Renal pelvis (tissue), 4 donors: Measurements from ENCODE around the gene MAPK1. TPM values are rescaled to one million over a fixed set of nuclear protein-coding genes. Genes with fewer than 3 reads are reported as not detected.
"Not testable (repeated sequence)": the region's sequence is repeated elsewhere in the genome, so short reads cannot be mapped to it uniquely, and the experiment has no call there.

ENCODE experiments used
- DNase-seq: peaks from one replicate; pipeline ENCODE4 v3.0.0-alpha.2; 2013
- polyA plus RNA-seq, 3 donors: library from polyadenylated mRNA; unstranded; fragments of 120-200 nt; gene quantifications; one replicate each; pipeline ENCODE4 v1.2.1, GENCODE V29; 2013; ENCODE audit not compliant: insufficient read length in 3 of 3

Gene MAPK1
- polyA plus RNA-seq, 3 donors = 126 to 135 (median 134) TPM

DNA sequence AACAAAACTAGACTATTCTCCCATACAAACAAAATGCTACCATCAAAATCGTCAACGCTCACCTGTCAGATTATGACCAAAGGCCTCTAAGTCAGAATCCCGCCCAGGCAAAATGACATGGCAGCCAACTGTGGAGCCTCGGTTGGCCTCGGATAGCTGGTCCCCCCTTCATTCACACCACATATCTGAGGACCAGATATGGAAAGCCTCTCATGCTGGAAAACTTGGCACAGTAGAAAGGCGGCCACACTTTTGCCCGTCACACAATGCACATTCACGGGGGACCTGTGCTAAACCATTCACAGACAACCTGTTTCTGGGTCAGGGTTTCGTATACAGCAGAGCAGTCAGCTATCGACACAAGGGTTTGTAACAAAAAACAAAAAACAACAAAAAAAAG, 11.2 kb downstream of the MAPK1 start:
- no peak for DNase-seq

- no peak for DNase-seq
Observed at GRCh38 chr22:21855676-21856075, 11.8 kb downstream of the MAPK1 start.

- no peak for DNase-seq
Observed at GRCh38 chr22:21850660-21851059, 16.8 kb downstream of the MAPK1 start.

- DNase-seq = no peak
Observed at GRCh38 chr22:21849489-21849888, 18.0 kb downstream of the MAPK1 start.

DNA sequence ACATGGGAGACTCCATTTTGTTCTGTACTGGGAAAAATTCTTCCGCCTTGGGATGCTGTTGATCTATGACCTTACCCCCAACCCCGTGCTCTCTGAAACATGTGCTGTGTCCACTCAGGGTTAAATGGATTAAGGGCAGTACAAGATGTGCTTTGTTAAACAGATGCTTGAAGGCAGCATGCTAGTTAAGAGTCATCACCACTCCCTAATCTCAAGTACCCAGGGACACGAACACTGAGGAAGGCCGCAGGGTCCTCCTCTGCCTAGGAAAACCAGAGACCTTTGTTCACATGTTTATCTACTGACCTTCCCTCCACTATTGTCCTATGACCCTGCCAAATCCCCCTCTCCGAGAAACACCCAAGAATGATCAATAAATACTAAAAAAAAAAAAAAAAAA, 19.4 kb downstream of the MAPK1 start:
- not testable (repeated sequence) for DNase-seq

- DNase-seq = no peak
Observed at GRCh38 chr22:21845558-21846453, 21.6 kb downstream of the MAPK1 start.

DNA sequence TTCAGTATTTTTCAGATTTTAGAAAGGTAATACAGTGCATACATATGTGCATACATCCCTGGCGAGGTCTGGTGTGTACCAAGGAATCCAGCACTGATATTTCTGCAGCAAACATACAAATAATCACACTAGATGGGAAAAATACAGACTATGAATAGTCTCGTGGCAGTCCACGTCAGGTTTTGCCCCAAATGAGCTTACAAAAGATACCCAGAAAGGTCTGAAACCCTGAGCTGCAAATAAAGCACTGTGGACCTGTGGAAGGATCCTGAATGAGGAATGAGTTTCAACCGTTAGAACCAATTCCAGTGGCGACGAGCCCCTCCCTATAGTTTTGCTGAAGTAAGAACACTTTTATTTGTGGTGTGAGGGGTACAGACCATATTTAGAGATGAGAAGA, 24.5 kb downstream of the MAPK1 start:
- DNase-seq = no peak

DNA sequence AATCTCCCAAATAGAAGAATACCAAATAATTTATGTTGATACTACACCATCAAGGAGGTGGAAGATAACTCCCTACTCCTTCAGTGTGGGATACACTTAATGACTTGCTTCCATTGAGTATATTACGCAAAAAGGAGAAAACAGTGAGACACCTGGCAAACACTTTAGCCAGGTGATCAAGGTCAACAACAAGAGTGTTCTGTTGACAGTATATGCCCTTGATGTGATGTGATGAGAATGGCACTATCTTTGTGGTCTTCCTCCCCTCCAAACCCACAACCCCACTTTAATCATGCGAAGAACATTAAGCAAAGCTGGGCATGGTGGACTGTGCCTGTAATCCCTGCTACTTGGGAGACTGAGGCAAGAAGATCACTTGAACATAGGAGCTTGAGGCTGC, 26.0 kb downstream of the MAPK1 start:
- no peak for DNase-seq

DNA sequence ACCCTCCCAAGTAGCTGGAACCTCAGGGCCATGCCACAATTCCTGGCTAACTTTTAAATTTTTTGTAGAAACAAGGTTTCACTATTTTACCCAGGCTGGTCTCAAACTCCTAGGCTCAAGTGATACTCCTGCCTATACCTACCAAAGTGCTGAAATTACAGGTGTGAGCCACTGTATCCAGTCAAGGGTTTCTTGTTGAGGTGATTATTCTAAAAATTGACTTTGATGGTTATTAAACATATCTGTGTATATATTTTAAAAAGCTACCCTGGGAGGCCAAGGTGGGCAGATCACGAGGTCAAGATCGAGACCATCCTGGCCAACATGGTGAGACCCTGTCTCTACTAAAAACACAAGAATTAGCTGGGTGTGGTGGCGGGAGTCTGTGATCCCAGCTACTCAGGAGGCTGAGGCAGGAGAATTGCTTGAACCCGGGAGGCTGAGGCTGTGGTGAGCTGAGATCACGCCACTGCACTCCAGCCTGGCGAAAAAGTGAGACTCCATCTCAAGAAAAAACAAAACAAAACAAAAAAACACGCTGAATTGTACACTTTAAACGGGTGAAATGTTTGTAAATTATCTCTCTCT, 27.1 kb downstream of the MAPK1 start:
- no peak for DNase-seq

- DNase-seq = no peak
Observed at GRCh38 chr22:21839765-21840140, 27.7 kb downstream of the MAPK1 start.

GRCh38 chr22:21839104-21839764, 28.2 kb downstream of the MAPK1 start:
- not testable (repeated sequence) for DNase-seq

GRCh38 chr22:21837248-21837979, 30.0 kb downstream of the MAPK1 start:
- DNase-seq = peak; percentile 35

DNA sequence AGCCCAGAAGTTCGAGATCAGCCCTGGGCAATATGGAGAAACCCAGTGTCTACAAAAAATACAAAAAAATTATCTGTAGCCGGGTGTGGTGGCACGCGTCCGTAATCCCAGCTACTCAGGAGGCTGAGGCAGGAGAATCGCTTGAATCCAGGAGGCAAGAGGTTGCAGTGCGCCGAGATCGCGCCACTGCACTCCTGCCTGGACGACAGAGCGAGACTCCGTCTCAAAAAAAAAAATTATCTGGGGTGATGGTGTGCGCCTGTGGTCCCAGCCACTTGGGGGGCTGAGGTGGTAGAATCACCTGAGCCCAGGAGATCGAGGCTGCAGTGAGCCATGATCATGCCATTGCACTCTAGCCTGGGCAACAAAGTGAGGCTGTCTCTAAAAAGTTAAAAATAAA, 31.0 kb downstream of the MAPK1 start:
- DNase-seq = not testable (repeated sequence)

DNA sequence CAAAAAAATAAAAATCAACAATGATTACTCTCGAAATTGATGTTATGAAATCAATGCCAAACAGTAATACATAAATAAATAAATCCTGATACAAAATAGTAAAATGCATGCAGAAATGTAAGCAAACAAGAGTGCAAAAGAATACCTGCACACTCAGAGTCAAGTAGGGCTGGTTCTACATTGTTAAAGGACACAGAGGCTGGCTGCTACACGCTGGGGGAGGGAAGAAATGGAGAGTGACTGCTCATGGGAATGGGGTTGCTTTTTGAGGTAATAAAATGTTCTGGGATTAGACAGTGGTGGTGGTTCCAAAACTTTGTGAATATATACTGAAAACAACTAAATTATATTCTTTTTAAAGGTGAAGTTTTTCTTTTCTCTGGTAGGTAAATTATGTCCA, 32.1 kb downstream of the MAPK1 start:
- no peak for DNase-seq

DNA sequence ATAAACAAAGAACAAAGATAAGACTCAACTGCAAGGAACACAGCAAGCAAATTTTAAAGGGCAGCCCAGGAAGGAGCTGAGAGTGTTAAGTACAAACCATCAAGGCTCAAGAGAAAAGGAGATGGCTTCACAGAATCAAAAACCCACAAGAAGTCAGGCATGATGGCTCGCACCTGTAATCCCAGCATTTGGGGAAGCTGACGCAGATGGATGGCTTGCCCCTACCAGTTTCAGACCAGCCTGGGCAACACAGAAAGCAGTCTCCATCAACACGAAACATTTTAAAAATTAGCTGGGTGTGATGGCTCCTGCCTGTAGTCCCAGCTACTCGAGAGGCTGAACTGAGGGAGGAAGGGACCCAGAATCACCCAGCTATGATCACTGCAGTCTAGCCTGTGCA, 32.6 kb downstream of the MAPK1 start:
- no peak for DNase-seq

DNA sequence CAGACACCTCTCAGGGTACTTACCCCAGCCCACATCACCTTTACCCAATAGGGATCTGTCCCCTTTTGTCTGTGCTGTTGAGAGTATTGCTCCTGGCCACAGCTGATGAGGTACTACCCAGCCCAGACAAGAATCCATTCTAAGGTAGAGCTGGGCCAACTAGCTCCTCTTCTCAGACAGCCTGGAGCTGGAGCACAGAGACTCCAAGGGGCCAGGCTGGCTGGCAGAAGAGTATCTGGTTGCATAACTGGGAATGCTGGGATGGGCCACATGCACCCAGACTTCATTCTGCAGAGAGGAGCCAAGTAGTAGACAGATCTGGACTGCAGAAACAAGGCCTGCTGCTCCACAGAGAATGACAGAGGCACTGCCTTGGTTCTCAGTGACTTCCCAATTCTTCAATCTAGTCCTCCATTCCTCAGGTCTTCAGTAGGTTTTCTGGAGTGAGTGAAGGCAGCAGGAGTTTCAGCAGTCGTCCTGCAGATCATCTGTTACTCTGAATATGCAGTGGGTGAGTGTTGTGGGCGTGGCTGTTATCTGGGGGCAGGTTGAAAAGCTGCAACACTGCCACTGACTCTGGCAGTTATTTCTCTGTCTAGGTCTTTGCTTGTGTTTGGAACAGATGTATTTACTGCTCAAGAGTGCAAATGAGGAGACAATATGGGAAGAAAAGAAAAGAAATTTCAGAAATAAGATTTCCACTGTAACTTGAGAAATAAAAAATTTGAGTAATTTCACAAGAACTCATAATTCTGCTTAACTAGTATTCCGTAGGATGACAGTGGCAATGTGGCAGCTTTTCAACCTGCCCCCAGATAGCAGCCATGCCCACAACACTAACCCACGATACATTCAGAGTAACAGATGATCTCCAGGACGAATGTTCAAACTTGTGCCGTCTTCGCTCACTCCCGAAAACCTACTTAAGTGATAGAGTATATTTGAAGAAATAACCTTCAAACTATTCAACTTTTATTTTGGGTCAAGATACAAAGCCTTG, 34.9 kb downstream of the MAPK1 start:
- no peak for DNase-seq

DNA sequence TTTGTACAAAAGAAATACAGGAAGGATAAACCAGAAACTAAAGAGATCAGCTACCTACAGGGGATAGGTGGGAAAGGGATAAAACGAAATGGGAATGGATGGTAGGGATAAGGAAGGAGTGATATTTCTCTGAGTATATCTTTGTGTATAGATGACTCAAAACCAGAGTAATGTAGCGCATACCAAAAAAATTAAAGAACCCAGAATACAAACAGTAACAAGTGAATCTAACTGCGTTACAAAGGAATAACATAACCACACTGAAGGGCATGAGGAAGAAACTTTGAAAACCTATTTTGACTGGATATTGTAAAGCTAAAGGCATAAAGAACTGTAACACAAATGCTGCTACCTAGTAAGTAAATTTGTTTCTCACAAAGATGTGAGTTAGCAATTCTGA, 37.9 kb downstream of the MAPK1 start:
- no peak for DNase-seq

GRCh38 chr22:21828268-21828638, 39.2 kb downstream of the MAPK1 start:
- DNase-seq = no peak

- no peak for DNase-seq
Observed at GRCh38 chr22:21827628-21828267, 39.7 kb downstream of the MAPK1 start.

DNA sequence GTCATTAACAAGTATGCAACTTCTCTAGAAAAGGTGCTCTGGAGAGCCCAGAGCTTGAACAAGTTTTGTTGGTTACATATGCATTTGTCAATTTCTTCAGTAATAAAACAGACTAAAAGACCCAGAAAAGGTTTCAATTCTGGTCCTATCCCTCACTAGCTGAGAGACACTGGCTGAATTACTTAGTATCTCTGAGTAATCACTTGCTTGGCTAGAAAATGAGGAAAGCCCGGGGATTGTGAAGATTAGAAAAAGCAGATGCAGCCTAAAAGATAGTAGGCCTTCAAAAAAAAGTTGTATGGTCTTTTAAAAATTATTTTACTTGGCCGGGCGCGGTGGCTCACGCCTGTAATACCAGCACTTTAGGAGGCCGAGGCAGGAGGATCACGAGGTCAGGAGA, 41.2 kb downstream of the MAPK1 start:
- no peak for DNase-seq

DNA sequence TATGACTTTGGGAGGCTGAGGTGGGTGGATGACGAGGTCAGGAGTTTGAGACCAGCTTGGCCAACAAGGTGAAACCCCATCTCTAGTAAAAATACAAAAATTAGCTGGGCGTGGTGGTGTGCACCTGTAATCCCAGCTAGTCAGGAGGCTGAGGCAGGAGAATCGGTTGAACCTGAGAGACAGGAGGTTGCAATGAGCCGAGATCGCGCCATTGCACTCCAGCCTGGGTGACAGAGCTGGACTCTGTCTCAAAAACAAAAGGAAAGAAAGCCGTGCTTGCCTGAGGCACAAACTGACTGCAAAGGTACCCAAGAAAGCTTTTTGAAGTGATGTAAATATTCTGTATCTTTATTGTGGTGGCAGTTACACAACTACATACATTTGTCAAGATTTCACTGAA, 42.5 kb downstream of the MAPK1 start:
- DNase-seq = not testable (repeated sequence)
